Stomach (tissue), 4 donors: ENCODE results near the gene STEEP1.
"Not testable (repeated sequence)": the region's sequence is repeated elsewhere in the genome, so short reads cannot be mapped to it uniquely, and the experiment has no call there.

Experiments used
- CTCF ChIP-seq, 7 experiments: fragments of 450-650 bp in 4 of 7; fragments of 200-600 bp in 3 of 7; sonication (generic) in 3 of 7; IDR thresholded peaks; one replicate each; pipeline ENCODE4 v1.5.1; 2016 to 2019; ENCODE audit warnings: antibody characterized with exemption in 7 of 7, control low read depth in 2 of 7, mild to moderate bottlenecking in 1 of 7
- POLR2A ChIP-seq, 4 donors: fragments of 450-650 bp; IDR thresholded peaks; one replicate each; pipeline ENCODE4 v1.6.1; 2016; ENCODE audit warnings: antibody characterized with exemption in 4 of 4, control low read depth in 2 of 4, mild to moderate bottlenecking in 1 of 4, moderate library complexity in 1 of 4
- POLR2AphosphoS5 ChIP-seq, 3 donors: sonication (generic); formaldehyde crosslinking; IDR thresholded peaks; one replicate each; pipeline ENCODE4 v1.6.1; 2016; ENCODE audit warnings: antibody characterized with exemption in 3 of 3

- not testable (repeated sequence) for TF ChIP-seq CTCF, POLR2A, POLR2AphosphoS5 (IDR thresholded peaks at IDR 0.05)
These were observed 60.1 kb downstream of the STEEP1 start for GRCh38 chrX:119505145-119505544.
